Coronary artery (tissue), 2 donors: ENCODE data around the gene CARHSP1.

Source experiments
- DNase-seq: peaks from one replicate; pipeline ENCODE4 v3.0.0-alpha.2; 2017; ENCODE audit warnings: low spot score
- H3K27ac ChIP-seq, 2 donors: fragments of 200-600 bp; sonication (generic); one replicate each; pipeline ENCODE4 v1.5.1; 2016 to 2019
- H3K4me3 ChIP-seq: fragments of 200-600 bp; sonication (generic); 2 replicates; pipeline ENCODE4 v1.5.1; 2016; ENCODE audit warnings: mild to moderate bottlenecking, moderate library complexity
- TF ChIP-seq, protein P1 (sequence below): fragments of 200-600 bp; sonication (generic); IDR thresholded peaks from one replicate; pipeline ENCODE4 v1.5.1; 2019; ENCODE audit warnings: antibody characterized with exemption

The CARHSP1 gene

DNA sequence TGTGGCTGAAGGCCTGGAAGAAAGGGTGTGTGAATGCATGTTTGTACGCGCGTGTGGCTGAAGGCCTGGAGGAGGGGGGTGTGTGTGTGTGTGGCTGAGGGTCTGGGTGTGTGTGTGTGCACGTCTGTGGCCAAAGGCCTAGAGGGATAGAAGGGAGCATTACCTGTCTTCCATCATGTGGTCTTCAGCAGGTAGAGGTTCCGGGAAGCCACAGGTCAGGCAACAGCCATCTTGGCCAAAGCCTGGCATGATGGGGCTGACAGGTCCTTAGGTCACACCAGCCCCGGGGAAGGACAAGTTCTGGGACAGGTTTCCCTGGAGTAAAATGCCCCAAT is 18.6 kb upstream of the CARHSP1 start:
- DNase-seq = no peak
- H3K27ac ChIP-seq = no peak overlapping the region
- TF ChIP-seq, protein P1, sequence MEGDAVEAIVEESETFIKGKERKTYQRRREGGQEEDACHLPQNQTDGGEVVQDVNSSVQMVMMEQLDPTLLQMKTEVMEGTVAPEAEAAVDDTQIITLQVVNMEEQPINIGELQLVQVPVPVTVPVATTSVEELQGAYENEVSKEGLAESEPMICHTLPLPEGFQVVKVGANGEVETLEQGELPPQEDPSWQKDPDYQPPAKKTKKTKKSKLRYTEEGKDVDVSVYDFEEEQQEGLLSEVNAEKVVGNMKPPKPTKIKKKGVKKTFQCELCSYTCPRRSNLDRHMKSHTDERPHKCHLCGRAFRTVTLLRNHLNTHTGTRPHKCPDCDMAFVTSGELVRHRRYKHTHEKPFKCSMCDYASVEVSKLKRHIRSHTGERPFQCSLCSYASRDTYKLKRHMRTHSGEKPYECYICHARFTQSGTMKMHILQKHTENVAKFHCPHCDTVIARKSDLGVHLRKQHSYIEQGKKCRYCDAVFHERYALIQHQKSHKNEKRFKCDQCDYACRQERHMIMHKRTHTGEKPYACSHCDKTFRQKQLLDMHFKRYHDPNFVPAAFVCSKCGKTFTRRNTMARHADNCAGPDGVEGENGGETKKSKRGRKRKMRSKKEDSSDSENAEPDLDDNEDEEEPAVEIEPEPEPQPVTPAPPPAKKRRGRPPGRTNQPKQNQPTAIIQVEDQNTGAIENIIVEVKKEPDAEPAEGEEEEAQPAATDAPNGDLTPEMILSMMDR = no peak
- no peak overlapping the region for H3K4me3 ChIP-seq

DNA sequence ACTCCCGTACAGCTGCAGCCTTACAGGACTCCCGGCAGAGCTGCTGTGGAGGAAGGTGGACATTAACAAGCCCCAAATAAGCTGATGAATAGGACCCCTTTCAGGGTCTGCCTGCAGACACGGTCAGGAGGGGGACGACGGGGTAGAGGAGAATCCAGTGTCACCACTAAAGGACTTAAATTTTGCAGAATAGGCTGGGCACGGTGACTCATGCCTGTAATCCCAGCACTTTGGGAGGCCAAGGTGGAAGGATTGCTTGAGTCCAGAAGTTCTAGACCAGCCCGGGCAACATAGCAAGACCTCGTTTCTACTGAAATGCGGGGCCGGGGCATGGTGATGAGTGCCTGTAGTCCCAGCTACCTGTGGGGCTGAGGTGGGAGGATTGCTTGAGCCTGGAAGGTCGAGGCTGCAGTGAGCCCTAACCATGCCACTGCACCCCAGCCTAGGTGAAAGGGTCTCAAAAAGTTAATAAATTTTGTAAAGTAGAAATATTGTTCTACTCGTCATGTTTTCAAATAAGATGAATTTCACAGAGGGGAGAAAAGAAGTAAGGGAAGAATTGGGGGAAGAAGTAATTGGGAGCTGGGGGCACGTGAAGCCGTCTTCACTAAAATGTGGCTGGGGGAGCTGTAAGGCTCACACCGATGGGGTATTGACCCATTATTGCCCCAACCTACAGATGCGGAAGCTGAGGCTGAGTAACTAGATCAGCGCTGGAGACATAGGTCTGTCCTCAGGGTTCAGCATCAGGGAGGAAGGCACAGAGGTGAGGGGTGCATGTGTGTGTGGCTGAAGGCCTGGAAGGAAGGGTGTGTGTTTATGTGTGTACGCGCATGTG is 18.0 kb upstream of the CARHSP1 start:
- no peak for DNase-seq
- Histone ChIP-seq H3K4me3 (no peak overlapping the region), H3K27ac (no peak overlapping the region)
- TF ChIP-seq, protein P1 = no peak

DNA sequence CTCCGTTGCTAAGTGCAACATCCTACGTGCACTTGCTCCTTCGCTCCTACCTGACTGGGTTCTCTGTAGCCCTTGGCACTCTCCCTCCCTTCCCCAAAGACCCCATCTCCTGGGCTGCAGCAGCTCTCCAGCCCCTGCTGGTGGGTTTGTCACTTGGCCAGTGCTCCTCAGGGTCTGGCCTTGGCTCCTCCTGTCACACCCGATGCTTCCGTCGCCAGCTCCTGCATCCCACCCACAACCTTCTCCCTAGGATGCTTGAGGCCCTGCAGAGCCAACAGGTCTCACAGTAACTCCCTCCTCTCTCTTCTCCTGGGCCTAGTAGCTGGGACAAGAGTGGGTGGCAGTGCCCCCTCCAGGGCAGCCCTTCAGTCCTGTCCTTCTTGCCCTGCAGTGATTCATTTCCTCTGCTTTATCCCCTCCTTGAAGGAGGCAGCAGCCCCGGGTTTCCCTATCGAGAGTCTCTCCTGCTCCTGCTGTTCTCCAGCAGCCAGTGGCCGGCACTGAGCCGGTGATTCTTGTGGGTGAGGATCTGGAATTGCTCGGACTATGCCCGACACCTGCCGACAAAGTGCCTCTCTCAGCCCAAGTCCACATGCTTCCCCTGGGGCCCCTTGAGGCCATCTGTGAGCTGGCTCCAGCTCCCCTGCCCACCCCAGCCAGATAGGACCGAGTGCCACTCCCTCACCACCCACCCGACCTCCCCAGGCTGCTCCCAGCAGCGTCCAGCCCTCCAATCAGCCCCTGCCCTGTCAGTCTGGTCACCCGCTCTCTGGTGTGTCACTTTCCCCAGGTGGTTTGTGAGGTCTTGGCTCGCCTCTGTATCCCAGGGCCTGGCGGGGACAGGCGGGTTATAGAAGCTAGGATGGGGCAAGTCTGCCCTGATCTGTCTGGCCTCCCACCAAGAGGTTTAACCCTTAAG is 17.1 kb upstream of the CARHSP1 start:
- no peak overlapping the region for H3K27ac ChIP-seq
- no peak for DNase-seq
- H3K4me3 ChIP-seq = no peak overlapping the region
- TF ChIP-seq, protein P1 = no peak

DNA sequence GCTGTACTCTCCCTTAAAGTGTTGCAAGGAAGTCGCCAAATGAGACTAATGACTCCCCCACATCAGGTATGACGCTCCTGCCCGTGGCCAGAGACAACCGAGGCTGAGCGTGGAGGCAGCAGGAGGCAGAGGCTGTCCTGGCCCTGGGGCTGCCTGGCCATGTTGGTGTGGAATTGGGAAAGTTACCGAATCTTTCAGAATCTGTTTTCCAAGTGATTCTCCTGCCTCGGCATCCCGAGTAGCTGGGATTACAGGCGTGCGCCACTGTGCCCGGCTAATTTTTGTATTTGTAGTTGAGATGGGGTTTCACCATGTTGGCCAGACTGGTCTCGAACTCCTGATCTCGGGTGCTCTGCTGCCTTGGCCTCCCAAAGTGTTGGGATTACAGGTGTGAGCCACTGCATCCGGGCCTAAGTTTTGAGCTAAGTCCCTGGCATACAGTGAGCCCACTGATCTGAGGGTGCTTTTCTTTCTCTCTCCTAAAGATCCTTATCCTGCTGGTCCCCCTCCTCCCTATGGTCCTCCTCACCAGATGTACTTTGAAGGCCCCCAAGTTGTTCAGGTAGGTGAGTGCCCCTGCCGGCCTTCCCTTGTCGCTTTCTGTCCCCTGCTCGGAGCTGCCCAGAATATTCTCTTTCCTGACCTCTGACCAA is 14.0 kb upstream of the CARHSP1 start:
- TF ChIP-seq, protein P1 = no peak
- H3K4me3 ChIP-seq = no peak overlapping the region
- no peak for DNase-seq
- H3K27ac ChIP-seq = no peak overlapping the region

DNA sequence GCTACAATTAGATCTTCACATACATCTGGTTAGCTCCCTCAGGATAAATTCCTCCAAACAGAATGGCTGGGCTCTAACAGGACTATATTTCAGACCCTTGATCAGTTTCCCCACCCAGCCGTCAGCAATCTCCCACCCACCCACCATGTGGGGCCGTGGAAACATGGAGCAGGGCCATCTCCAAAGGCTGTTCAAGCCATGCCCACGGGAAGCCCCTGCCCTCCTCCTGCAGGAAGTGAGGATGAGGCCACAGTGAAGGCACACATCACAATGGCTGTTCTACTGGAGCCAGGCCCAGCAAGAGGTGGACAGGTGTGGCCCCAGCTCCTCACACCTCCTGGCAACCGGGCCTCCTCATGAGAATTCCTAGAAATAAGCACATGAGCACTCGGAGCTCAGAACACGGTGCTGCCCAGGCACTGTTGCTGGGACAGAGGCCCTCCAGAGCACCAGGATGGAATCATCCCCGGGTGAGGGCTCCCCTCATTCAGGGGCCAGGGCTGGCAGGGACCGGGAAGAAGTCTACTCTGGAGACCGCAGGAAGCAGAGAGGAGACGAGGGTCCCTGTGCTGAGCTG is 13.3 kb upstream of the CARHSP1 start, which contains the start of gene LITAFD:
TSS of gene LITAFD (plus strand) at position 311 of the 577 bp plus-strand sequence. CDS start 2,005 bp downstream, outside the sequence.
- Histone ChIP-seq H3K27ac (no peak within 1 kb of the TSS), H3K4me3 (no peak within 1 kb of the TSS)
- DNase-seq = no peak
- TF ChIP-seq, protein P1 = no peak

DNA sequence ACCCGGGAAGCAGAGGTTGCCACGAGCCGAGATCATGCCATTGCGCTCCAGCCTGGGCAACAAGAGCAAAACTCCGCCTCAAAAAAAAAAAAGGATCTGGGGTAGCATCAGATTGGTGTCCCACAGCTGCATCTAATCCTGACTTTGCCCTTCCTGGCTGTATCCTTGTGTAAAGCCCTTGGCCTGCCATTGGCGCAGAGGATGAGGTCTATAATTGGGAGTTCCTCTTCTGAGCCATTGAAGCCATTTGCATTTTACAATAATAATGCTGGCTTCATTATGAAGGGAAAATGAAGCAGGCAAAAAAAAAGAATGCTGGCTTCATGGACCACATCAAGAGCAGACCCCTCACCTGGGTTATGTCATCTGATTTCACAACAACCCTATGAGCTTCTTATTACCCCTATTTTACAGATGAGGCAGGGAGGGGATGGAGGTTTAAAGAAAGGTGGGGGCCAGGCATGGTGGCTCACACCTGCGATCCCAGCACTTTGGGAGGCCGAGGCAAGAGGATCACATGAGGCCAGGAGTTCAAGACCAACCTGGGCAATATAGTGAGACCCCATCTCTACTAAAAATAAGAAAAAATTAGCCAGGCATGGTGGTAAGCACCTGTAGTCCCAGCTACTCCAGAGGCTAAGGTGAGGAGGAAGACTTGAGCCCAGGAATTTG is 12.2 kb upstream of the CARHSP1 start:
- TF ChIP-seq, protein P1 = no peak
- Histone ChIP-seq H3K27ac (no peak overlapping the region), H3K4me3 (no peak overlapping the region)
- no peak for DNase-seq
